ENCODE results near the gene COX15.

Gene COX15

GRCh38 chr10:99714446-99714845 lies 17.5 kb downstream of the COX15 start:
- no peak for DNase-seq
- H3K9me3 Mint-ChIP-seq, result no peaks in the 10 kb centered on the region
- CTCF ChIA-PET, result interaction anchor here (0.9 to 2.2 kb wide), 2 partner anchors 7 to 100 kb away, joined by 4 to 6 read pairs; no protein-coding TSS in a partner anchor
- no peak overlapping the region for H3K27ac Mint-ChIP-seq
- peaks cover 30% of the 10 kb centered on the region for H3K36me3 Mint-ChIP-seq
- no peak overlapping the region for H3K4me3 Mint-ChIP-seq
- H3K27me3 Mint-ChIP-seq, result no peaks in the 10 kb centered on the region
- H3K4me1 Mint-ChIP-seq, result no peaks in the 10 kb centered on the region

DNA sequence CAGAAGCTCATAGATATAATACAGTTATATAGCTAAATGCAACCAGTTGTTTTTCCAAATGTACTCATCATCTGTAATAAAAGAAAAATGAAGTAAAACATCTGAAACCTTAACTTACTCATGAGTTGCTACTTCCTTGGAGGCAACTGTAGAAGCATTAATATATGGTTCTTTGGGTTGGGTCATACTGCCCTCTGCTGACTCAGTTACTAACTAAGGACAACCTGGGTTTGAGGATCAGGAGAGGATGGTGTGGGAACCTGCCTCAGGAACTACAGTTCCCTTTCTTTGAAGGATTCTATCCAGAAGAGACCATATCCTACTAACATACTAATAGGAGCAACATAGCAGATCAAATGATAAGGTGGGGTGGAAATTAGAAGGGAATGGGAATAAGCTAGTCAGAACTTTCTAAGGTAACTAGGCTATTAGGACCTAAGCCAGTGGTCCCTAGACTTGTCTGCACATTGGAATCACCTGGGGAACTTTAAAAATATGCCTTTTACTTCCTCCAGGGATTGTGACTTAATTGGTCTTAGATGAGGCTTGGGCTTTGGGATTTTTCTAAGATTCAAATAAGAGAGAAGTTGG lies 20.7 kb downstream of the COX15 start:
- no peak overlapping the region for H3K4me3 Mint-ChIP-seq
- peaks cover 18% of the 10 kb centered on the region for H3K36me3 Mint-ChIP-seq
- H3K27ac Mint-ChIP-seq, result no peak overlapping the region
- no peaks in the 10 kb centered on the region for H3K9me3 Mint-ChIP-seq
- CTCF ChIA-PET, result interaction anchor here (0.6 to 2.7 kb wide), 7 partner anchors 21 to 547 kb away, joined by 3 to 18 read pairs (median 3); no protein-coding TSS in a partner anchor
- H3K4me1 Mint-ChIP-seq, result no peaks in the 10 kb centered on the region
- DNase-seq, result peak; percentile 56
- H3K27me3 Mint-ChIP-seq, result no peaks in the 10 kb centered on the region

DNA sequence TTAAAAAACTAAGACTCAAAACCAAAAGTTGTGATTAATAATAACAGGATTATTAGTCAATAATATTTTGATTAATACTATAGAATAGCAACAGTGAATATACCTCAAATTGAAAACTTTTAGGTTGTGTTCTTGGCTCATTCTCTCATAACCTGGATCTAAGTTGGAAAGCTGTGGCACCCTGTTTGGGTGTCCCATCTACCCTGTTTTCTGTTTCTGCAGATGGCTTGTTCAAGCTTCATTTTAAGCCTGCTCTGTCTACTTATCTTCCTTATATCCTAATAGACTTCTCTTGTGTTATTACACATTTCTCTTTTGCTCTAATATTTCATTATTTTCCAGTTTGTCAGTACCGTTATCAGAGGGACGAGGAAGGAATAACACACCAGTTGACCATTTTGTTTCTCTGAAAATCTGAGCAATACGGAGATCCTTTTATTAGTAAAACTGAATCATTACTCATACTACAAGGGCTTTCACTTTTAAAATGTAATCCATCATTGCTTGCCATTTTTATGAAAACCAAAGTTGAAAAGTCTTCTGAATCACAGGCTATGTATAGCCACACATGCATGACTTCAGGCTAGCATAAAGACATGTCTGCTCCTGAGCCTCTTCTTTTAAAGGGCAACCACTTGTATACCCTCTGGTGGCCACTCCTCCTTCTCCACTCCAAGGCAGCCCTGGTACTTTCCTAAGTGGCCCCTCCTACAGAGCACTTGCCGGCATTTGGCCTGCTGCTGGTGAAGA lies 22.3 kb downstream of the COX15 start:
- Mint-ChIP-seq H3K4me3 (no peak overlapping the region), H3K36me3 (peaks cover 21% of the 10 kb centered on the region), H3K27ac (no peak overlapping the region), H3K27me3 (no peaks in the 10 kb centered on the region), H3K4me1 (no peaks in the 10 kb centered on the region), H3K9me3 (no peaks in the 10 kb centered on the region)
- CTCF ChIA-PET, result interaction anchor here (1.4 to 2.7 kb wide), 3 partner anchors 23 to 317 kb away, joined by 3 to 11 read pairs (median 5); no protein-coding TSS in a partner anchor
- no peak for DNase-seq

- CTCF ChIA-PET, result interaction anchor here (1.4 kb wide), 1 partner anchor 78 kb away, joined by 5 read pairs; no protein-coding TSS in a partner anchor
- Mint-ChIP-seq H3K27me3 (no peaks in the 10 kb centered on the region), H3K27ac (no peak overlapping the region), H3K36me3 (peaks cover 16% of the 10 kb centered on the region), H3K4me3 (no peak overlapping the region), H3K4me1 (no peaks in the 10 kb centered on the region), H3K9me3 (no peaks in the 10 kb centered on the region)
- no peak for DNase-seq
These were observed 23.4 kb downstream of the COX15 start for GRCh38 chr10:99708428-99709012.

DNA sequence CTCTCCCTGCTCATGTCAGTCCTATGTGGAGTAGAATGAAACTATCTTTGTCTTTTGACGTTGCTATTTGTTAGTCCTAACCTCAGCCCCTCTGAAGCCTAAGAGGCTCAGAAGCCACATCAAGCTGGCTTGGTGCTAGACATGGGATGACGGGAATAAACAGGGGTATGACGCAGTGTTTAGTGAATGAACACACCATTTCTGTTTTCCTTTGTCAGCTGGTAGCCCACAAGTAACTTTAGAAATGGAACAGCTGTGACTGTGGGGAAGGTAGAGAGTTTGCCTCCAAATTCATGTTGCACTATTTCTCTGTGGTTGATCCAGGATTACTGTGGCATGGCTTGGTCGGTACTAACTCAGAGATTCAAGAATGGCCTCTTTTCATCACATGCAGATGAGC lies 31.3 kb downstream of the COX15 start:
- Mint-ChIP-seq H3K4me1 (no peaks in the 10 kb centered on the region), H3K4me3 (no peak overlapping the region), H3K36me3 (peaks cover 23% of the 10 kb centered on the region), H3K9me3 (no peaks in the 10 kb centered on the region), H3K27ac (no peak overlapping the region), H3K27me3 (no peaks in the 10 kb centered on the region)
- no peak for DNase-seq
- CTCF ChIA-PET, result no interaction called here

- Mint-ChIP-seq H3K27ac (no peak overlapping the region), H3K4me1 (no peaks in the 10 kb centered on the region), H3K4me3 (no peak overlapping the region), H3K9me3 (no peaks in the 10 kb centered on the region), H3K27me3 (no peaks in the 10 kb centered on the region), H3K36me3 (peaks cover 23% of the 10 kb centered on the region)
- CTCF ChIA-PET, result no interaction called here
- no peak for DNase-seq
These were observed 33.3 kb downstream of the COX15 start for GRCh38 chr10:99698504-99699080.

GRCh38 chr10:99695761-99696160 lies 36.2 kb downstream of the COX15 start:
- Mint-ChIP-seq H3K27me3 (no peaks in the 10 kb centered on the region), H3K9me3 (no peaks in the 10 kb centered on the region), H3K27ac (no peak overlapping the region), H3K36me3 (peaks cover 23% of the 10 kb centered on the region), H3K4me3 (no peak overlapping the region), H3K4me1 (no peaks in the 10 kb centered on the region)
- CTCF ChIA-PET, result interaction anchor here (1.3 kb wide), 1 partner anchor 135 kb away, joined by 3 read pairs; no protein-coding TSS in a partner anchor
- DNase-seq, result no peak

DNA sequence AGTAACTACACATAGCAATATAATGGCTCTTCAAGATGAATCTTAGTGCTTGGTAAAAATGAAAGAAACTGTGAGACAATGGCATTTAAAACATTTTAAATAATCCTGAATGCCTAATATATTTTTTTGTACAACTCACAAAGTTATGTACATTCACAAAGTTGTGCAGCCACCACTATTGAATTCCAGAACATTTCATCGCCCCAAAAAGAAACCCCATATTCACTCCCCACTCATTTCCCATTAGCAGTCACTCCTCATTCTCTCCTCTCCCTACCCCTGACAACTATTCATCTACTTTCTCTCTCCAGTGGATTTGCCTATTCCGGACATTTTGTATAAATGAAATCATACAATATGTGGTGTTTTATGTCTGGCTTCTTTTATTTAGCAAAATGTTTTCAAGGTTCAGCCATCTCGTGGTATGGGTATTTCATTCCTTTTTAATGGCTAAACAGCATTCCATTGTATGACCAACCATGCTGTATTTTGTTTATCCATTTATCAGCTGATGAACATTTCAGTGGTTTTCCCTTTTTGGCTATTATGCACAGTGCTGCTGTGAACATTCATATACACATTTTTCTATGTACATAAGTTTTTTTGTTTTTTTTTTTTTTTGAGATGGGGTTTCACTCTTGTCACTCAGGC lies 37.9 kb downstream of the COX15 start:
- no peak for DNase-seq
- CTCF ChIA-PET, result no interaction called here
- Mint-ChIP-seq H3K36me3 (peaks cover 22% of the 10 kb centered on the region), H3K4me1 (no peaks in the 10 kb centered on the region), H3K9me3 (no peaks in the 10 kb centered on the region), H3K27ac (no peak overlapping the region), H3K4me3 (no peak overlapping the region), H3K27me3 (no peaks in the 10 kb centered on the region)

DNA sequence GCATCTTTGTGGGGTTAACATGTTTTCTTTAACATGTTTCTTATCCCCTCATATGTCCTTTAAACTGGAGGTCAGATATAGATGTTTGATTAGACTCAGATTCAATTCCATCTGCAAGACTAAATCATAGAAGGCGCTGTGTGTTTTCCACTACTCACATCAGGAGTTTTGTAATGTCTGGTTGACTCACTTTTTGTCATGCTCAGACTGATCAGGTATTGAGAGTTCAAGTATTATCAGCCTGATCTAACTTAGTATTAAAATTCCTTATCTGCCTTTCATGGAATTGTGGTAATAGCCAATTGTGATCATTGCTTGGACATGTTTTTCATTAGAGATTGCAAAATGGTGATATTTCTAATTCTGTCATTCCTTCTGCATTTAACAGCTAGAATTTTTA lies 42.5 kb downstream of the COX15 start:
- peaks cover 5% of the 10 kb centered on the region for H3K4me1 Mint-ChIP-seq
- CTCF ChIA-PET, result no interaction called here
- H3K27ac Mint-ChIP-seq, result no peak overlapping the region
- no peak overlapping the region for H3K4me3 Mint-ChIP-seq
- peaks cover 12% of the 10 kb centered on the region for H3K36me3 Mint-ChIP-seq
- no peaks in the 10 kb centered on the region for H3K9me3 Mint-ChIP-seq
- H3K27me3 Mint-ChIP-seq, result no peaks in the 10 kb centered on the region
- no peak for DNase-seq

GRCh38 chr10:99685597-99685967 lies 46.3 kb downstream of the COX15 start:
- CTCF ChIA-PET, result no interaction called here
- Mint-ChIP-seq H3K27ac (no peak overlapping the region), H3K27me3 (no peaks in the 10 kb centered on the region), H3K9me3 (no peaks in the 10 kb centered on the region), H3K36me3 (no peaks in the 10 kb centered on the region), H3K4me1 (peaks cover 5% of the 10 kb centered on the region), H3K4me3 (no peak overlapping the region)
- DNase-seq, result no peak

GRCh38 chr10:99682752-99683151 lies 49.2 kb downstream of the COX15 start:
- Mint-ChIP-seq H3K27me3 (no peaks in the 10 kb centered on the region), H3K36me3 (no peaks in the 10 kb centered on the region), H3K27ac (no peak overlapping the region), H3K4me1 (peaks cover 5% of the 10 kb centered on the region), H3K9me3 (no peaks in the 10 kb centered on the region), H3K4me3 (no peak overlapping the region)
- CTCF ChIA-PET, result interaction anchor here (1.5 kb wide), 1 partner anchor 247 kb away, joined by 8 read pairs; no protein-coding TSS in a partner anchor
- DNase-seq, result no peak

Measured in activated naive CD4-positive, alpha-beta T cell treated with anti-CD3 and anti-CD28 coated beads, Interleukin-2, amount 10 ng/mL, durations not matched to agents 7 days and 5 days (primary cell).